H9 (cell line): ENCODE results near the gene AQP12A. TPM values are rescaled to one million over a fixed set of nuclear protein-coding genes. Genes with fewer than 3 reads are reported as not detected.

Experiments
- DNase-seq: peaks from one replicate; pipeline ENCODE4 v3.0.0-alpha.2; 2017
- H2AFZ ChIP-seq: one replicate; pipeline ENCODE4 v1.6.1; 2013; ENCODE audit warnings: mild to moderate bottlenecking, low read length, control low read depth, moderate library complexity
- H2AK5ac ChIP-seq: 2 replicates; pipeline ENCODE4 v1.6.1; 2013; ENCODE audit warnings: low read length, control low read depth, mixed read lengths; ENCODE audit not compliant: insufficient read length
- H2BK120ac ChIP-seq: one replicate; pipeline ENCODE4 v1.6.1; 2013; ENCODE audit warnings: low read depth, mild to moderate bottlenecking, low read length, control low read depth, inconsistent platforms; ENCODE audit not compliant: poor library complexity, severe bottlenecking
- H2BK12ac ChIP-seq: 2 replicates; pipeline ENCODE4 v1.6.1; 2013; ENCODE audit warnings: low read length, control low read depth, mixed read lengths, low read depth; ENCODE audit not compliant: insufficient read length
- H2BK15ac ChIP-seq: 2 replicates; pipeline ENCODE4 v1.6.1; 2013; ENCODE audit warnings: low read depth, low read length, control low read depth
- H2BK20ac ChIP-seq: one replicate; pipeline ENCODE4 v1.6.1; 2013; ENCODE audit warnings: low read depth, mild to moderate bottlenecking, low read length, control low read depth, inconsistent platforms; ENCODE audit not compliant: poor library complexity, severe bottlenecking
- H2BK5ac ChIP-seq: 2 replicates; pipeline ENCODE4 v1.6.1; 2013; ENCODE audit warnings: low read length, control low read depth, mixed read lengths; ENCODE audit not compliant: insufficient read length
- H3K14ac ChIP-seq: 2 replicates; pipeline ENCODE4 v1.6.1; 2013; ENCODE audit warnings: low read length, control low read depth; ENCODE audit not compliant: insufficient read depth
- H3K18ac ChIP-seq: 2 replicates; pipeline ENCODE4 v1.6.1; 2013; ENCODE audit warnings: low read depth, mild to moderate bottlenecking, mixed read lengths, low read length, control low read depth; ENCODE audit not compliant: insufficient read length
- H3K23ac ChIP-seq: 2 replicates; pipeline ENCODE4 v1.6.1; 2013; ENCODE audit warnings: low read length, control low read depth, mixed read lengths, low read depth; ENCODE audit not compliant: insufficient read length
- H3K23me2 ChIP-seq: 2 replicates; pipeline ENCODE4 v1.6.1; 2013; ENCODE audit warnings: low read depth, mild to moderate bottlenecking, mixed read lengths, low read length, control low read depth; ENCODE audit not compliant: insufficient read length, poor library complexity, severe bottlenecking
- H3K27ac ChIP-seq: 2 replicates; pipeline ENCODE4 v1.5.1; 2013; ENCODE audit warnings: low read length, control low read depth, mixed read lengths, low read depth; ENCODE audit not compliant: insufficient read length
- H3K27me3 ChIP-seq: 2 replicates; pipeline ENCODE4 v1.6.1; 2013; ENCODE audit warnings: low read length, control low read depth, inconsistent platforms; ENCODE audit not compliant: insufficient read depth
- H3K4ac ChIP-seq: 2 replicates; pipeline ENCODE4 v1.6.1; 2013; ENCODE audit warnings: low read depth, mild to moderate bottlenecking, control low read depth, inconsistent platforms, low read length, moderate library complexity
- H3K4me1 ChIP-seq: 2 replicates; pipeline ENCODE4 v1.6.1; 2013; ENCODE audit warnings: low read length, control low read depth, inconsistent platforms; ENCODE audit not compliant: insufficient read depth
- H3K4me2 ChIP-seq: 2 replicates; pipeline ENCODE4 v1.6.1; 2013; ENCODE audit warnings: low read length, control low read depth, mixed read lengths; ENCODE audit not compliant: insufficient read length, insufficient read depth
- H3K56ac ChIP-seq: 2 replicates; pipeline ENCODE4 v1.6.1; 2013; ENCODE audit warnings: low read depth, mild to moderate bottlenecking, mixed read lengths, low read length, control low read depth; ENCODE audit not compliant: insufficient read length
- H3K79me1 ChIP-seq: 2 replicates; pipeline ENCODE4 v1.6.1; 2013; ENCODE audit warnings: low read depth, mild to moderate bottlenecking, moderate library complexity, low read length, control low read depth, inconsistent platforms; ENCODE audit not compliant: insufficient read depth, poor library complexity, severe bottlenecking
- H3K79me2 ChIP-seq: 2 replicates; pipeline ENCODE4 v1.6.1; 2013; ENCODE audit warnings: low read length, control low read depth, inconsistent platforms; ENCODE audit not compliant: insufficient read depth
- H3K9ac ChIP-seq: 2 replicates; pipeline ENCODE4 v1.6.1; 2013; ENCODE audit warnings: low read length, control low read depth, mixed read lengths; ENCODE audit not compliant: insufficient read length; ENCODE audit errors: extremely low read depth
- H3K9me3 ChIP-seq: one replicate; pipeline ENCODE4 v1.6.1; 2013; ENCODE audit warnings: low read depth, low read length, inconsistent platforms; ENCODE audit not compliant: control insufficient read depth
- H3T11ph ChIP-seq: one replicate; pipeline ENCODE4 v1.6.1; 2013; ENCODE audit warnings: mild to moderate bottlenecking, low read length, control low read depth, inconsistent platforms
- H4K20me1 ChIP-seq: one replicate; pipeline ENCODE4 v1.6.1; 2013; ENCODE audit not compliant: control insufficient read depth, insufficient read length, insufficient read depth
- H4K5ac ChIP-seq: 2 replicates; pipeline ENCODE4 v1.6.1; 2013; ENCODE audit warnings: low read depth, mild to moderate bottlenecking, mixed read lengths, low read length, control low read depth; ENCODE audit not compliant: insufficient read length
- H4K8ac ChIP-seq: replicated peaks from 2 replicates; pipeline ENCODE4 v1.6.1; 2013; ENCODE audit warnings: low read length, control low read depth, mixed read lengths, low read depth; ENCODE audit not compliant: insufficient read length
- H4K91ac ChIP-seq: 2 replicates; pipeline ENCODE4 v1.6.1; 2013; ENCODE audit warnings: low read depth, mild to moderate bottlenecking, moderate library complexity, mixed read lengths, low read length, control low read depth; ENCODE audit not compliant: insufficient read length
- H3K27ac Mint-ChIP-seq, 3 experiments: 2 replicates in 2 of 3; 3 replicates in 1 of 3; pipeline ENCODE4 v1.8.0; 2020 to 2021; ENCODE audit warnings: mixed read lengths in 3 of 3, mild to moderate bottlenecking in 1 of 3, moderate library complexity in 1 of 3
- H3K27me3 Mint-ChIP-seq: 2 replicates; pipeline ENCODE4 v1.8.0; 2021; ENCODE audit warnings: low read depth, mild to moderate bottlenecking, moderate library complexity, mixed read lengths
- H3K36me3 Mint-ChIP-seq, 3 experiments: 2 replicates in 2 of 3; 3 replicates in 1 of 3; pipeline ENCODE4 v1.8.0; 2020 to 2021; ENCODE audit warnings: low read depth in 3 of 3, mixed read lengths in 3 of 3; ENCODE audit not compliant: insufficient read depth in 1 of 3
- H3K4me1 Mint-ChIP-seq, 2 experiments: 2 replicates each; pipeline ENCODE4 v1.8.0; 2020; ENCODE audit warnings: mixed read lengths in 2 of 2
- H3K4me3 Mint-ChIP-seq, 2 experiments: 2 replicates in 1 of 2; 3 replicates in 1 of 2; pipeline ENCODE4 v1.8.0; 2020 to 2021; ENCODE audit warnings: mild to moderate bottlenecking in 2 of 2, mixed read lengths in 2 of 2, moderate library complexity in 1 of 2
- H3K9me3 Mint-ChIP-seq, 2 experiments: 2 replicates in 1 of 2; 3 replicates in 1 of 2; pipeline ENCODE4 v1.8.0; 2020; ENCODE audit warnings: mild to moderate bottlenecking in 2 of 2, mixed read lengths in 2 of 2, moderate library complexity in 1 of 2
- WGBS: extraction: QIAGEN DNeasy Blood & Tissue Kit; methylation state at CpG from one replicate; pipeline ENCODE4 v1.1.7; 2013; ENCODE audit warnings: missing lambda C conversion rate, low lambda C conversion rate, mixed read lengths; ENCODE audit not compliant: insufficient read length; ENCODE audit errors: extremely low coverage; 5-methylcytosine and 5-hydroxymethylcytosine counted together
- total RNA-seq: library from RNA; stranded (reverse); gene quantifications from 2 replicates; pipeline ENCODE4 v1.2.1, GENCODE V29; 2021
- TF ChIP-seq, protein P1 (sequence below): fragments of 200-600 bp; sonication (generic); conservative IDR thresholded peaks from 3 replicates; pipeline ENCODE4 v1.8.0; 2021; ENCODE audit warnings: antibody characterized with exemption, mild to moderate bottlenecking

The AQP12A gene
- total RNA-seq, 1 experiment from 2014 or later, result not detected

DNA sequence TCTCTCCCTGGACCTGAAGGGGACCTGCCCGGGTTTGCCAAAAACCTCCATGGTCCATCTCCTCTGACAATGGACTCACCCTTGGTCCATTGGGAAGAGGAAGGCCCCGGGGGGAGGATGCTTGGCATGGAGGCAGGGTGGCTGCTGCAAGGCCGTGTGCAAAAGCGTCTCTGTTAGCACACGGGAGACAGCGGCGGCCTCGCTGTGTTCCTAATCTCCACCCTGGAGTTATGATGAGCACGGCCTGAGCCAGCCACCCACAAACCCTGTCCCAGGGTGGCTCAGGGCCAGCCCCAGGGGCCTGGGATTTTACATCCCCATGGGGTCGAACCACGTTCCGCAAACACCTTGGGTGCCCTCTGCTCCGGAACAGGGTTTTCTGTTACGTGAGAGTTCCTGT is 35.8 kb downstream of the AQP12A start:
- DNase-seq, result no peak
- Histone ChIP-seq H2AK5ac (no peak overlapping the region), H4K91ac (no peak overlapping the region), H3K23ac (no peak overlapping the region), H3K79me1 (no peaks in the 10 kb centered on the region), H4K8ac (no peak overlapping the region), H3K56ac (no peak overlapping the region), H2BK120ac (no peak overlapping the region), H3K9ac (no peak overlapping the region), H3K14ac (no peak overlapping the region), H2AFZ (no peak overlapping the region), H3K27ac (no peak overlapping the region), H2BK20ac (no peak overlapping the region), H3K27me3 (no peaks in the 10 kb centered on the region), H3K9me3 (no peaks in the 10 kb centered on the region), H2BK12ac (no peak overlapping the region), H3K18ac (no peak overlapping the region), H3K4ac (no peak overlapping the region), H3K79me2 (no peaks in the 10 kb centered on the region), H4K5ac (no peak overlapping the region), H3K4me2 (no peak overlapping the region), H3T11ph (no peak overlapping the region), H2BK15ac (no peak overlapping the region), H4K20me1 (no peaks in the 10 kb centered on the region), H3K23me2 (no peaks in the 10 kb centered on the region), H2BK5ac (no peak overlapping the region), H3K4me1 (no peaks in the 10 kb centered on the region)
- WGBS, result no CpG with 5 or more reads among the region's 14 CpGs
- Mint-ChIP-seq H3K4me3 (no peak overlapping the region), H3K27me3 (no peaks in the 10 kb centered on the region; the same call in none of the 2 replicates), H3K27ac (0 out of 7 replicates have a peak overlapping the region, but pooled peaks of 1 of the 3 experiments have one; percentile 58), H3K4me1 (no peaks in the 10 kb centered on the region), H3K9me3 (no peaks in the 10 kb centered on the region), H3K36me3 (peaks cover 26 to 60% (median 46%) of the 10 kb centered on the region in 3 experiments; a peak in 6 of 7 replicates)
- TF ChIP-seq, protein P1, sequence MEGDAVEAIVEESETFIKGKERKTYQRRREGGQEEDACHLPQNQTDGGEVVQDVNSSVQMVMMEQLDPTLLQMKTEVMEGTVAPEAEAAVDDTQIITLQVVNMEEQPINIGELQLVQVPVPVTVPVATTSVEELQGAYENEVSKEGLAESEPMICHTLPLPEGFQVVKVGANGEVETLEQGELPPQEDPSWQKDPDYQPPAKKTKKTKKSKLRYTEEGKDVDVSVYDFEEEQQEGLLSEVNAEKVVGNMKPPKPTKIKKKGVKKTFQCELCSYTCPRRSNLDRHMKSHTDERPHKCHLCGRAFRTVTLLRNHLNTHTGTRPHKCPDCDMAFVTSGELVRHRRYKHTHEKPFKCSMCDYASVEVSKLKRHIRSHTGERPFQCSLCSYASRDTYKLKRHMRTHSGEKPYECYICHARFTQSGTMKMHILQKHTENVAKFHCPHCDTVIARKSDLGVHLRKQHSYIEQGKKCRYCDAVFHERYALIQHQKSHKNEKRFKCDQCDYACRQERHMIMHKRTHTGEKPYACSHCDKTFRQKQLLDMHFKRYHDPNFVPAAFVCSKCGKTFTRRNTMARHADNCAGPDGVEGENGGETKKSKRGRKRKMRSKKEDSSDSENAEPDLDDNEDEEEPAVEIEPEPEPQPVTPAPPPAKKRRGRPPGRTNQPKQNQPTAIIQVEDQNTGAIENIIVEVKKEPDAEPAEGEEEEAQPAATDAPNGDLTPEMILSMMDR, result no peak
